Measurements from ENCODE around the gene CYLD. TPM values are rescaled to one million over a fixed set of nuclear protein-coding genes. Genes with fewer than 3 reads are reported as not detected.

CYLD gene
- total and polyA plus RNA-seq, 3 donors from 2014 or later = 37.4 to 89.3 (median 48.4) TPM

- WGBS, 2 donors = 79% methylated on average over 8 of the region's 8 CpGs
- H3K27me3 ChIP-seq = no peaks in the 10 kb centered on the region
- H3K36me3 ChIP-seq (ENCODE audit: low read depth, missing control alignments) = no peaks in the 10 kb centered on the region
- H3K4me1 ChIP-seq = no peaks in the 10 kb centered on the region
- H3K4me3 ChIP-seq = no peak overlapping the region
- intact Hi-C loops (cut with DNase I; ENCODE audit: low total_unique reads) = no loop called here
- DNase-seq = no peak
- no peak for TF ChIP-seq POLR2A (IDR thresholded peaks at IDR 0.05)
- TF ChIP-seq, protein P1, sequence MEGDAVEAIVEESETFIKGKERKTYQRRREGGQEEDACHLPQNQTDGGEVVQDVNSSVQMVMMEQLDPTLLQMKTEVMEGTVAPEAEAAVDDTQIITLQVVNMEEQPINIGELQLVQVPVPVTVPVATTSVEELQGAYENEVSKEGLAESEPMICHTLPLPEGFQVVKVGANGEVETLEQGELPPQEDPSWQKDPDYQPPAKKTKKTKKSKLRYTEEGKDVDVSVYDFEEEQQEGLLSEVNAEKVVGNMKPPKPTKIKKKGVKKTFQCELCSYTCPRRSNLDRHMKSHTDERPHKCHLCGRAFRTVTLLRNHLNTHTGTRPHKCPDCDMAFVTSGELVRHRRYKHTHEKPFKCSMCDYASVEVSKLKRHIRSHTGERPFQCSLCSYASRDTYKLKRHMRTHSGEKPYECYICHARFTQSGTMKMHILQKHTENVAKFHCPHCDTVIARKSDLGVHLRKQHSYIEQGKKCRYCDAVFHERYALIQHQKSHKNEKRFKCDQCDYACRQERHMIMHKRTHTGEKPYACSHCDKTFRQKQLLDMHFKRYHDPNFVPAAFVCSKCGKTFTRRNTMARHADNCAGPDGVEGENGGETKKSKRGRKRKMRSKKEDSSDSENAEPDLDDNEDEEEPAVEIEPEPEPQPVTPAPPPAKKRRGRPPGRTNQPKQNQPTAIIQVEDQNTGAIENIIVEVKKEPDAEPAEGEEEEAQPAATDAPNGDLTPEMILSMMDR (IDR thresholded peaks at IDR 0.05) = no peak
- H3K9me3 ChIP-seq = no peaks in the 10 kb centered on the region
- H3K27ac ChIP-seq = no peak overlapping the region
Measured at GRCh38 chr16:50818380-50818779, 76.5 kb downstream of the CYLD start.

- no peak overlapping the region for H3K4me3 ChIP-seq
- TF ChIP-seq, protein P1 (IDR thresholded peaks at IDR 0.05) = no peak
- TF ChIP-seq POLR2A (IDR thresholded peaks at IDR 0.05) = no peak
- no peaks in the 10 kb centered on the region for H3K4me1 ChIP-seq
- 86 to 93% methylated on average over 6 of the region's 6 CpGs for WGBS, 2 donors
- H3K27ac ChIP-seq = no peak overlapping the region
- intact Hi-C loops (cut with DNase I; ENCODE audit: low total_unique reads) = no loop called here
- H3K27me3 ChIP-seq = no peaks in the 10 kb centered on the region
- no peaks in the 10 kb centered on the region for H3K36me3 ChIP-seq (ENCODE audit: low read depth, missing control alignments)
- no peaks in the 10 kb centered on the region for H3K9me3 ChIP-seq
- no peak for DNase-seq
Measured at GRCh38 chr16:50819706-50820105, 77.8 kb downstream of the CYLD start.

DNA sequence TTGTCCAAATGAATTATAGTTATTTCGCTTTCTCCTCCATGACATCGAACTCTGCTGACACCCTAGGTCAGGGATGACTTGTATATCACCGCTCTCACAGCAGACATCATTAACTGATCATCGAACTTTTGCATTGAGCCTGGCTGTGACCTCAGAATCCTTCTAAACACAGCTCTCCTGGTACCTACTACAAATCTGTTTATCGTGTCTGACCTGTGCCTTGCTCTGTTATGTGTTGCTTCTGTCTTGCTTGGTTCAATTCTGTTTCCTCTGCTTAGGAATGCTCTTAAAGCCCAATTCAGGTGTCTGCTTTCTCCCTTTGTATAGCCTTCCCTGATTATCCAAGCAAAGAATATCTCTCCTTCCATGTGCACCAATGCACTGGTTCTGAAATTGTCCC, 78.3 kb downstream of the CYLD start:
- DNase-seq = no peak
- 80 to 82% methylated on average over 5 of the region's 5 CpGs for WGBS, 2 donors
- no peak overlapping the region for H3K27ac ChIP-seq

DNA sequence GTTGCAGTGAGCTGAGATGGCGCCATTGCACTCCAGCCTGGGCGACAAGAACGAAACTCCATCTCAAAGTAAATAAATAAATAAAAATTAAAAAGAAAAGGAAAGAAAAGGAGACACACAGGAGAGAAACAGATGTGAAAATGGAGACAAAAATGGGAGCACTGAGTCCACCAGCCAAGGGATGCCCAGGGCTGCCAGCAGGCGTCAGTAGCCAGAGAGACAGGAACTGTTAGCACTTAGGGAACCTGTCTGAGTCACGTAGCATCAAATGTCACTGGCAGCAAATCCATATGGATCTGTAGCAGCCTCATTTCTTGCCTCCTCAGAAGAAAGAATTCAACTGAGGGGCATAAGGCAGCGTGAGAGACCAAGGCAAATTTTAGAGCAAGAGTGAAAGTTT, 79.7 kb downstream of the CYLD start:
- TF ChIP-seq POLR2A (IDR thresholded peaks at IDR 0.05) = no peak
- TF ChIP-seq, protein P1 (IDR thresholded peaks at IDR 0.05) = no peak
- H3K9me3 ChIP-seq = no peaks in the 10 kb centered on the region
- DNase-seq = no peak
- no peaks in the 10 kb centered on the region for H3K4me1 ChIP-seq
- no peak overlapping the region for H3K27ac ChIP-seq
- intact Hi-C loops (cut with DNase I; ENCODE audit: low total_unique reads) = no loop called here
- no peak overlapping the region for H3K4me3 ChIP-seq
- WGBS, 2 donors = 85 to 89% methylated on average over 6 of the region's 6 CpGs
- H3K36me3 ChIP-seq (ENCODE audit: low read depth, missing control alignments) = no peaks in the 10 kb centered on the region
- no peaks in the 10 kb centered on the region for H3K27me3 ChIP-seq

More for the DNA sequence above, 78.3 kb downstream of the CYLD start:
- H3K4me1 ChIP-seq = no peaks in the 10 kb centered on the region
- intact Hi-C loops (cut with DNase I; ENCODE audit: low total_unique reads) = no loop called here
- H3K27me3 ChIP-seq = no peaks in the 10 kb centered on the region
- H3K9me3 ChIP-seq = no peaks in the 10 kb centered on the region
- H3K4me3 ChIP-seq = no peak overlapping the region
- TF ChIP-seq, protein P1 (IDR thresholded peaks at IDR 0.05) = no peak
- TF ChIP-seq POLR2A (IDR thresholded peaks at IDR 0.05) = no peak
- no peaks in the 10 kb centered on the region for H3K36me3 ChIP-seq (ENCODE audit: low read depth, missing control alignments)

DNA sequence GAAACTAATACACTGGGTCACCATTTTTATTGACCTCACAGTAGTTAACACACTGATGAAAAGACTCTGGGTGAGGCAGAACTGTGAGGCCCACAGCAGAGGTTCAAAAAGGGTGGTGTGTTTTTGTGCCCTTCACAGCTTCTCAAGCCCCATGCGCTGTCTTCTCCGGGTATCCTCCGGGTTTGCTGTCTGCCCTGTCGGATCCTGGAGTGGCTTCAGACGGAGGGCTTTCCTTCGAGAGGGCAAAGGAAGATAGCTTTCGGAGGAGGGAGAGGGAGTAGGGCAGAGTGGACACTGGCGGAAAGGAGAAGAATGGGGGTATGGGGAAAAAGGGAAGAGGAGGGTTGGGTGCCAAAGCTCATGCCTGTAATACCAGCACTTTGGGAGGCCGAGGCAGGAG, 80.8 kb downstream of the CYLD start:
- whole genome bisulfite sequencing, 2 donors = 83 to 90% methylated on average over 9 of the region's 9 CpGs
- Histone ChIP-seq H3K4me3 (no peak overlapping the region), H3K4me1 (no peaks in the 10 kb centered on the region), H3K9me3 (no peaks in the 10 kb centered on the region), H3K27ac (no peak overlapping the region), H3K27me3 (no peaks in the 10 kb centered on the region), H3K36me3 (ENCODE audit: low read depth, missing control alignments) (no peaks in the 10 kb centered on the region)
- no peak for DNase-seq
- TF ChIP-seq POLR2A (IDR thresholded peaks at IDR 0.05) = no peak
- TF ChIP-seq, protein P1 (IDR thresholded peaks at IDR 0.05) = no peak
- intact Hi-C loops (cut with DNase I; ENCODE audit: low total_unique reads) = no loop called here
